ENCODE results near the gene S100A1.

The S100A1 gene

DNA sequence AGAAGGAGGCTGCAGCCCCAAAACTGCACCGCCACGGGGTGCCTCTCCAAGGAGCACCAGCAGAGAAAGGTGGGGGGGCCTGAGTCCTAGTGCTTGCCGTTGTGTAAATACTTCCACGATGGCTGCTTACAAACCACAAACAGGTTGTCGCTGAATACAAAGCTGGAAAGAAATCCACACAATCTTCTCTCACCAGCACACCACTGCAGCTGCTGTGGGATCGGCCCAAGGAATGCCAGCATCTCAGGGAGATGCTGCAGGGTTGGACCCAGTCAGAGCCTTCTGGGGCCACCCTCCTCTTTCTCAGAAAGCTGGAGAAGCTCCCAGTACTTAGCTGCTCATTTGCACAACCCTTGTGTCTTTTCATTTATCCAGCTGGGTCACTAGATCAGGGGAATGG is 9.1 kb upstream of the S100A1 start:
- Histone ChIP-seq H3K4me3 (ENCODE audit: low read depth in 1 of 2, low read length in 2 of 2) (no peak overlapping the region), H3K36me3 (ENCODE audit: control insufficient read depth in 1 of 2, insufficient read depth in 2 of 2, low read length in 2 of 2) (peaks cover 6 to 19% of the 10 kb centered on the region in 2 donors), H3K27ac (ENCODE audit: low read length) (no peak overlapping the region), H3K4me1 (ENCODE audit: control insufficient read depth in 1 of 2, insufficient read depth in 2 of 2, low read length in 2 of 2) (peaks cover 7 to 21% of the 10 kb centered on the region in 2 donors), H3K27me3 (ENCODE audit: low read depth, low read length) (no peaks in the 10 kb centered on the region), H3K9me3 (ENCODE audit: control insufficient read depth in 1 of 2, low read length in 2 of 2) (no peaks in the 10 kb centered on the region)

DNA sequence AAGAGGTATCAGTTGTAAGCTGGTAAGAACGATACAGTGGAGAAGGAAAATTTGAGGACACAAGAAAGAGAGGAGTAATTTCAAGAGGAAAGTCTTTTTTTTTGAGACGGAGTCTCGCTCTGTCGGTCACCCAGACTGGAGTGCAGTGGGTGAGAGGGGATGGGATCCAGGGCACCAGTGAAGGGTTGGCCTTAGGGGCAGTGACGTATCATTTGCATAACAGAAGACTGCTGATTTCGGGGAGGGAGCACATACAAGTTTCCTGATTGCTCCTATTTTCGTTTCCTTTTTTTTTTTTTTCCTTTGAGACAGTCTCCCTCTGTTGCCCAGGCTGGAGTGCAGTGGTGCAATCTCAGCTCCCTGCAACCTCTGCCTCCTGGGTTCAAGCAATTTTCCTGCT is 5.1 kb upstream of the S100A1 start:
- Histone ChIP-seq H3K4me3 (ENCODE audit: low read depth in 1 of 2, low read length in 2 of 2) (no peak overlapping the region), H3K27me3 (ENCODE audit: low read depth, low read length) (no peaks in the 10 kb centered on the region), H3K36me3 (ENCODE audit: control insufficient read depth in 1 of 2, insufficient read depth in 2 of 2, low read length in 2 of 2) (peaks cover 6 to 19% of the 10 kb centered on the region in 2 donors), H3K9me3 (ENCODE audit: control insufficient read depth in 1 of 2, low read length in 2 of 2) (no peaks in the 10 kb centered on the region), H3K27ac (ENCODE audit: low read length) (no peak overlapping the region), H3K4me1 (ENCODE audit: control insufficient read depth in 1 of 2, insufficient read depth in 2 of 2, low read length in 2 of 2) (peaks cover 19 to 33% of the 10 kb centered on the region in 2 donors)

DNA sequence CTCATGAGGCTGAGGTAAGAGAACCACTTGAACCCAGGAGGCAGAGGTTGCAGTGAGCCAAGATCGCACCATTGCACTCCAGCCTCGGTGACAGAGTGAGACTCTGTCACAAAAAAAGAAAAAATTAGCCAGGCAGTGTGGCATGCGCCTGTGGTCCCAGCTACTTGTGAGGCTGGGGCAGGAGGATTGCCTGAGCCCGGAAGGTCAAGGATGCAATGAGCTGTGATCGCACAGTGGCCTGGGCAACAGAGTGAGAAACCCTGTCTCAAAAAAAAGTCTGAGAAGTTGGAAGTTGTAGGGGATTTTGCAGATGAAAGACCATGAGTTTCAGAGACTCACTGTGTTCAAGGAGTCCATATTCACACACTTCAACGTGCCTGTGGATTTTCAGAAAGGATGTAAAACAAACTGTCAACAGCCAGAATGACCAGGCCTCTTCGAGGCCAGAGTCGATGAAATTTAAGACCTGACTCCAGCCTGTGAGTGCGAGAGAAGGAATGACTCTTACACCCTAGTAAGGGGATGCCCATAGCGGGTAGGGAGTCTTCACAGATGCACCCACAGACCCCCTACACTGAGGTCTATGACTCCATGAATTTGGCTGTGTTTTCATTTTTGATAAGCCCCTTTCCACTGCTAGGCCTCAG is 3.1 kb upstream of the S100A1 start:
- Histone ChIP-seq H3K27me3 (ENCODE audit: low read depth, low read length) (no peaks in the 10 kb centered on the region), H3K4me3 (ENCODE audit: low read depth in 1 of 2, low read length in 2 of 2) (no peak overlapping the region), H3K4me1 (ENCODE audit: control insufficient read depth in 1 of 2, insufficient read depth in 2 of 2, low read length in 2 of 2) (peaks cover 19 to 33% of the 10 kb centered on the region in 2 donors), H3K9me3 (ENCODE audit: control insufficient read depth in 1 of 2, low read length in 2 of 2) (no peaks in the 10 kb centered on the region), H3K27ac (ENCODE audit: low read length) (no peak overlapping the region), H3K36me3 (ENCODE audit: control insufficient read depth in 1 of 2, insufficient read depth in 2 of 2, low read length in 2 of 2) (peaks cover 0 to 3% of the 10 kb centered on the region in 2 donors)

DNA sequence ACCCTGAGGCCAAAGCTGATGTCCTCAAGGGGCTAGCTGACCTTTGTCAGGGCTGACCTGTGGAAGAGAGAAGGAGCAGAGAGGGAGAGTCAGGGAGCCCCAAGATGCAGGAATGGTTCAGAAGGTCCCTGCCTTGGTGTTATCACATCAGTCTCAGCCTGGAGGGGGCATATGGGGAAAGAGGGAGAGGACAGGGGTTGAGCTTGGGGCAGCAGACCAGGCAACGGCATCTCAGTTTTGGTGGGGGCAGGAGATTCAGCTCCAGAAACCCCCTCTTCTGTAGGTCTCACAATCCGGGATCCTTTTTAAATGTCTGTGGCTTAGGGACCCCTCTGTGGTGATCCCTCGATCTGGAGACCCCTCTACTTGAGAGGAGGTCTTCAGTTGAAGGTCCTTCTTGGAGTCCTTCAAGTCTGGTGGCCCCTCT is 1.7 kb upstream of the S100A1 start:
- Histone ChIP-seq H3K36me3 (ENCODE audit: control insufficient read depth in 1 of 2, insufficient read depth in 2 of 2, low read length in 2 of 2) (no peaks in the 10 kb centered on the region), H3K27ac (ENCODE audit: low read length) (peak overlapping the region; percentile 88), H3K4me1 (ENCODE audit: control insufficient read depth in 1 of 2, insufficient read depth in 2 of 2, low read length in 2 of 2) (peaks cover 29 to 33% of the 10 kb centered on the region in 2 donors), H3K9me3 (ENCODE audit: control insufficient read depth in 1 of 2, low read length in 2 of 2) (no peaks in the 10 kb centered on the region), H3K27me3 (ENCODE audit: low read depth, low read length) (no peaks in the 10 kb centered on the region), H3K4me3 (ENCODE audit: low read depth in 1 of 2, low read length in 2 of 2) (peak overlapping the region; percentile 58 to 71)

DNA sequence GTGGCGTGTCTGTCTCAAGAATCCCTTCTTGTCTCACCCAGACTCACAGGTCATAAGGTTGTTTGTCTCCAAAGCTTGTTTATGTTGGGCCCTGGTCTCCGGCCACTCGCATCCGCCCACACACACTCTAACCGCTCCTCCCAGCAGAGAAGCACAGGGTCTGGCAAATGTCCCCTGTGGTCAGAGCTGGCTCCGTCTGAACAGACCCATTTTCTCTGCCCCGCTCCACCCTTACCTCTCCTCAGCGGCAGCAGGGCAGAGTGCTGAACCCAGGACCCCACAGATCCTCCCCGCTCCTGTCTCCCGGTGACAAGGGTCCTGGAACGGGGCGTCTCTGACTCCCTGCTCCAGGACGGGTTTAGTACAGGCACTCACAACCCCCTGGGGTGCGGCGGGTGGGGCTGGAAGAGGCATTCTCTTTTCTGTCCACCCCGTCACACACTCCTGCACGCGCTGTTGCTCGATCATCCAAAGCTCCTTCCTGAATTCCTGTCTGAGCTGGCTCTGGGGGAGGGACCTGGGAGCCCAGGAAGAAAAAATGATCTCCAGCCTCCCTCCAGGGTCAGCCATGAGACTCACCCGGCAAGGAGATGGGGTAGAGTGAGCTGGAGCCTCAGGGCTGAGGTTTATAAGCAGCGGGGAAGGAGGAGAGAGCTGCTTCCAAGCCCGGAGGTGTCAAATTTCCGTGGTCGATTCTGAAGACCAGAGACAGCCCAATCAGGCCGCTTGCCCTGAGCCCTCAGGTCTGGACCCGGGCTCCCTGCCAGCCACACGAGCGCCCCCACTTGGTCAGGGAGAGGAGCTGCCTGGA is 1.1 kb upstream of the S100A1 start, which contains the start of gene S100A13:
Gene S100A13, minus strand, starts transcription at position 602 of the 811 bp plus-strand sequence. CDS start 1,033 bp downstream, outside the sequence.
- peaks cover 29 to 33% of the 10 kb centered on the region in 2 donors for H3K4me1 ChIP-seq (ENCODE audit: control insufficient read depth in 1 of 2, insufficient read depth in 2 of 2, low read length in 2 of 2)
- H3K4me3 ChIP-seq (ENCODE audit: low read depth in 1 of 2, low read length in 2 of 2), result peak within 1 kb of the TSS; percentile 58 to 71
- peak within 1 kb of the TSS; percentile 88 for H3K27ac ChIP-seq (ENCODE audit: low read length)
- no peaks in the 10 kb centered on the region for H3K9me3 ChIP-seq (ENCODE audit: control insufficient read depth in 1 of 2, low read length in 2 of 2)
- H3K36me3 ChIP-seq (ENCODE audit: control insufficient read depth in 1 of 2, insufficient read depth in 2 of 2, low read length in 2 of 2), result no peaks in the 10 kb centered on the region
- H3K27me3 ChIP-seq (ENCODE audit: low read depth, low read length), result no peaks in the 10 kb centered on the region

DNA sequence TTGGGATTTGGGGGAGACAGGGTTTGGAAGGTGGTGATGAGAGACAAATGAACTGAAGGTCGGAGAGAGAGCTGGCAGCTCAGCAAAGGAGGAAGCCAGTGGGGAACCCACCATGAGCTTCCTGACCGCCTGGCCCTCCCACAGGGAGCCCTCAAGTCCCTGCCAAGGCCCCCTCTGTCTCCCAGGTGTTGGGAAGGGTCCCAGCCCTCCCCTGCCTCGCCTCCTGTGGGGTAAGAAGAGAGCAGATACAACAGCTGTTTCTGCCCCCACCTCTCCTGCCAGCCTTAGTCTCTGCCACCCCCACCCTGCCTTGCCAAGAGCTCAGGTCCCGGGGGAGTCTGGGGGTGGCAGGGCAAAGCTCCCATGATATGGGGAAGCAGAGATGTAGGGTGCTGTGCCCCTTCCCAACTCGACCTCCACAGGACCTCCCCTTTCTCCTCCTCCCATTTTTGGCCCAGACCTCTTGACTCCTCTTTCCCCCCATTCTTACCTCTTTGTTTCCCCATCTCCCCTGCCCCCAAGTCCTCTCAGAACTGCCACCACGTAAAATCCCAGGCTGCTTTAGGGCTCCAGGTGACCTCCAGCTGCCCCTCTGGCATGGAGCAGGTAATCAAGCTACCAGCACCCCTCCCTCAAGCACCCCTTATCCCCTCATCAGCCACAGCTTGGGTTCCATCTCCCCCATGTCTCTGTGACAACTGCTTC is 556 bp downstream of the S100A1 start:
- Histone ChIP-seq H3K27ac (ENCODE audit: low read length) (no peak overlapping the region), H3K27me3 (ENCODE audit: low read depth, low read length) (no peaks in the 10 kb centered on the region), H3K9me3 (ENCODE audit: control insufficient read depth in 1 of 2, low read length in 2 of 2) (no peaks in the 10 kb centered on the region), H3K4me3 (ENCODE audit: low read depth in 1 of 2, low read length in 2 of 2) (no peak overlapping the region), H3K4me1 (ENCODE audit: control insufficient read depth in 1 of 2, insufficient read depth in 2 of 2, low read length in 2 of 2) (peaks cover 28 to 29% of the 10 kb centered on the region in 2 donors), H3K36me3 (ENCODE audit: control insufficient read depth in 1 of 2, insufficient read depth in 2 of 2, low read length in 2 of 2) (no peaks in the 10 kb centered on the region)

DNA sequence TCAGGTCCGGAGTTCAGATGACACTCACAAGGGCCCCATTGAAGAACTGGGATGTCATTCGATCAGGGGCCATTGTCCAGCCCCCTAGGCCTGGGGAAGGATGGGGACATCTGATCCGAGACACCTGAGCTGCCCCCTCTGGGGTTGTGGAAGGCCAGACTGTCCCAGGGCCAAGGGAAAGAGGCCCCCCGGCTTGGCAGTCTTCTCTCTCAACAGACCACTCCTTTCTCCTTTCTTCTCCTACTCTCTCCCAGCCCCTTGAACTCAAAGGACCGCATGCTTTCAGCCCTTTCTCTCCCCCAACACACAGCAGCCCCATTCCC is 1.1 kb downstream of the S100A1 start:
- H3K36me3 ChIP-seq (ENCODE audit: control insufficient read depth in 1 of 2, insufficient read depth in 2 of 2, low read length in 2 of 2), result peaks cover 0 to 4% of the 10 kb centered on the region in 2 donors
- H3K9me3 ChIP-seq (ENCODE audit: control insufficient read depth in 1 of 2, low read length in 2 of 2), result no peaks in the 10 kb centered on the region
- H3K27ac ChIP-seq (ENCODE audit: low read length), result no peak overlapping the region
- H3K4me3 ChIP-seq (ENCODE audit: low read depth in 1 of 2, low read length in 2 of 2), result no peak overlapping the region
- peaks cover 22 to 29% of the 10 kb centered on the region in 2 donors for H3K4me1 ChIP-seq (ENCODE audit: control insufficient read depth in 1 of 2, insufficient read depth in 2 of 2, low read length in 2 of 2)
- H3K27me3 ChIP-seq (ENCODE audit: low read depth, low read length), result no peaks in the 10 kb centered on the region

DNA sequence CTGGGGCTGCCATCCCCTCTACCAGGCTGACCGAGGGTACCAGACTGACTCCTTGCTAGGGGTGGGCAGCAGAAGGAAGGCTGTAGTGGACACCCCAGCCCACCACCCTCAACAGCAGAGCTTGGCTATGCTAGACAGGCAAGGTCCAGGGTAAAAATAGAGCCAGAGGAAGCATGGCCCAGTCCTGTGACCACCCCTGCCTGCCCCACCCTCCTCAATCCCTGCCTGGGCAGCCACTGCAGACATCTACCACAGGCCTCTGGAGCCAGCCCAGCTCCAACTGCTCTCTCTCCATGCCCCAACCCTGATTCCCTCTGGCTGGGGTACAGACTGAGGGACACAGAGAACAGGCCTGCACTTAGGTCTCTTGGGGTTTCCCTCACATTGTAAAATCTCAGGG is 1.7 kb downstream of the S100A1 start:
- H3K27ac ChIP-seq (ENCODE audit: low read length), result no peak overlapping the region
- peaks cover 0 to 4% of the 10 kb centered on the region in 2 donors for H3K36me3 ChIP-seq (ENCODE audit: control insufficient read depth in 1 of 2, insufficient read depth in 2 of 2, low read length in 2 of 2)
- H3K4me1 ChIP-seq (ENCODE audit: control insufficient read depth in 1 of 2, insufficient read depth in 2 of 2, low read length in 2 of 2), result peaks cover 16 to 29% of the 10 kb centered on the region in 2 donors
- no peaks in the 10 kb centered on the region for H3K27me3 ChIP-seq (ENCODE audit: low read depth, low read length)
- no peak overlapping the region for H3K4me3 ChIP-seq (ENCODE audit: low read depth in 1 of 2, low read length in 2 of 2)
- H3K9me3 ChIP-seq (ENCODE audit: control insufficient read depth in 1 of 2, low read length in 2 of 2), result no peaks in the 10 kb centered on the region

DNA sequence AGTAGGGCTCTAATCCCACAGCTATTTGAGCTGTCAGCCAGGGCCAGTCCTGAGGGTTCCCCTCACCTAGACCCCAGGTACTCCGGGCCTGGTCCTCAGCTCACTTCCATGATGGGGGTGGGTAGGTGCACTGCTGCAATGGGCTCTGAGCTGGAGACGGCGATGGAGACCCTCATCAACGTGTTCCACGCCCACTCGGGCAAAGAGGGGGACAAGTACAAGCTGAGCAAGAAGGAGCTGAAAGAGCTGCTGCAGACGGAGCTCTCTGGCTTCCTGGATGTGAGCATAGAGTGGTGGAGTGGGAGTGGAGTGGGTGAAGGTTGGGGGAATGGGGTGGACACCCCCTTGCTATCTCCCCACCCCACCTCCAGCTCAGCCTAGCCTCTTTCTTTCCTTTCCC is 2.1 kb downstream of the S100A1 start:
- peaks cover 18 to 28% of the 10 kb centered on the region in 2 donors for H3K4me1 ChIP-seq (ENCODE audit: control insufficient read depth in 1 of 2, insufficient read depth in 2 of 2, low read length in 2 of 2)
- H3K36me3 ChIP-seq (ENCODE audit: control insufficient read depth in 1 of 2, insufficient read depth in 2 of 2, low read length in 2 of 2), result peaks cover 0 to 4% of the 10 kb centered on the region in 2 donors

DNA sequence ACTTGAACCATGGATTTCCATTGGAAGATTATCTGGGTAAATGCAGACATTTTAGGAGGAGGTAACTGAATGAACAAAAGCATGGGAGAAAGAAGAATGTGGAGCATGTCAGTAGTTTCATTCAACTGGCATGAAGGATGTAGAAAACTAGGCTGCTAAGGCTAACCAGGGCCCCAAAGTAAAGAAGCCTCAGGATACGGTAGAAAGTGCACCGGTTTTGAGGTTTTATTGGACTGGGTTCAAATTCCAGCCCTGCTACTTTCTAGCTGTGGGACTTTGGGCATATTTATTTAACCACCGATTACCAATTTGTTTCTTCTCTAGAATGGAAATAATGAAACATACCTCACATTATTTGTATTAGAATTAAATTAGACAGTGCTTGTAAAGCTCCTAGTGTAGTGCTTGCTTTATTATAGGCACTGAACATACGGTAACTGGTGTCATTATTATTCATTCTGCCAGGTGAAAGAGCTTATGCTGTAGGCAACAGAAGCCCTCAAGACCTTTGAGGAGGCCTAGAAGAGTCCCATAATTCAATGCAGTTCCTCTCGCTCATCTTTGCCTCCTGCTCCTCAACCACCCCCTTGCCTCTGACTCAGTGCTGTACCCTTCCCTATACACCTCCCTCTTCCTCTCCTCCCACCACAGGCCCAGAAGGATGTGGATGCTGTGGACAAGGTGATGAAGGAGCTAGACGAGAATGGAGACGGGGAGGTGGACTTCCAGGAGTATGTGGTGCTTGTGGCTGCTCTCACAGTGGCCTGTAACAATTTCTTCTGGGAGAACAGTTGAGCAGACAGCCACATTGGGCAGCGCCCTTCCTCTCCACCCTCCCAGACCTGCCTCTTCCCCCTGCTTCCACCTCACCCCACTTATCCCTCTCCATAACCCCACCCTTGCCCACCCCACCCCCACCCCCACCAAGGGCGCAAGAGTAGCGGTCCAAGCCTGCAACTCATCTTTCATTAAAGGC is 3.1 kb downstream of the S100A1 start:
- peaks cover 1 to 4% of the 10 kb centered on the region in 2 donors for H3K36me3 ChIP-seq (ENCODE audit: control insufficient read depth in 1 of 2, insufficient read depth in 2 of 2, low read length in 2 of 2)
- H3K27me3 ChIP-seq (ENCODE audit: low read depth, low read length), result no peaks in the 10 kb centered on the region
- no peaks in the 10 kb centered on the region for H3K9me3 ChIP-seq (ENCODE audit: control insufficient read depth in 1 of 2, low read length in 2 of 2)
- no peak overlapping the region for H3K4me3 ChIP-seq (ENCODE audit: low read depth in 1 of 2, low read length in 2 of 2)
- H3K4me1 ChIP-seq (ENCODE audit: control insufficient read depth in 1 of 2, insufficient read depth in 2 of 2, low read length in 2 of 2), result peaks cover 21% of the 10 kb centered on the region in 2 donors
- H3K27ac ChIP-seq (ENCODE audit: low read length), result peak overlapping the region; percentile 40

More for the DNA sequence above, 2.1 kb downstream of the S100A1 start:
- Histone ChIP-seq H3K27ac (ENCODE audit: low read length) (no peak overlapping the region), H3K4me3 (ENCODE audit: low read depth in 1 of 2, low read length in 2 of 2) (no peak overlapping the region), H3K27me3 (ENCODE audit: low read depth, low read length) (no peaks in the 10 kb centered on the region), H3K9me3 (ENCODE audit: control insufficient read depth in 1 of 2, low read length in 2 of 2) (no peaks in the 10 kb centered on the region)

Data from muscle layer of duodenum (tissue), 2 donors.